HEK293 (cell line): ENCODE measurements around the gene TMUB1.
A peak's percentile ranks its signal among the peaks of the same experiment; 100 is the strongest.

Experiments
- CTCF ChIP-seq: fragments of 450-650 bp; formaldehyde crosslinking; IDR thresholded peaks from 2 replicates; pipeline ENCODE4 v1.5.1; 2016; ENCODE audit warnings: missing biosample characterization, missing genetic modification characterization
- FEZF1 ChIP-seq: fragments of 450-650 bp; formaldehyde crosslinking; IDR thresholded peaks from 2 replicates; pipeline ENCODE4 v1.5.1; 2016; ENCODE audit warnings: missing biosample characterization, missing genetic modification characterization
- HOXD13 ChIP-seq: sonication (generic); formaldehyde crosslinking; IDR thresholded peaks from 2 replicates; pipeline ENCODE4 v1.8.0; 2022; ENCODE audit warnings: missing genetic modification reagents, borderline replicate concordance
- KLF1 ChIP-seq: fragments of 450-650 bp; formaldehyde crosslinking; IDR thresholded peaks from 2 replicates; pipeline ENCODE4 v1.5.1; 2016; ENCODE audit warnings: missing biosample characterization, missing genetic modification characterization
- MZF1 ChIP-seq: fragments of 450-650 bp; formaldehyde crosslinking; IDR thresholded peaks from 2 replicates; pipeline ENCODE4 v1.5.1; 2017; ENCODE audit warnings: missing biosample characterization, missing genetic modification characterization, borderline replicate concordance
- OSR2 ChIP-seq: fragments of 450-650 bp; formaldehyde crosslinking; IDR thresholded peaks from 2 replicates; pipeline ENCODE4 v1.5.1; 2016; ENCODE audit warnings: missing biosample characterization, missing genetic modification characterization
- PRDM10 ChIP-seq: fragments of 450-650 bp; formaldehyde crosslinking; IDR thresholded peaks from 2 replicates; pipeline ENCODE4 v1.5.1; 2016; ENCODE audit warnings: missing biosample characterization, missing genetic modification characterization
- PRDM6 ChIP-seq: fragments of 450-650 bp; formaldehyde crosslinking; IDR thresholded peaks from 2 replicates; pipeline ENCODE4 v1.5.1; 2017; ENCODE audit warnings: missing biosample characterization, missing genetic modification characterization
- SCRT2 ChIP-seq: fragments of 450-650 bp; formaldehyde crosslinking; IDR thresholded peaks from 2 replicates; pipeline ENCODE4 v1.5.1; 2016; ENCODE audit warnings: missing biosample characterization, missing genetic modification characterization
- SP2 ChIP-seq: fragments of 450-650 bp; formaldehyde crosslinking; IDR thresholded peaks from 2 replicates; pipeline ENCODE4 v1.5.1; 2016; ENCODE audit warnings: missing biosample characterization, missing genetic modification characterization
- SP7 ChIP-seq: fragments of 450-650 bp; formaldehyde crosslinking; IDR thresholded peaks from 2 replicates; pipeline ENCODE4 v1.5.1; 2016; ENCODE audit warnings: missing biosample characterization, missing genetic modification characterization
- ZBTB21 ChIP-seq: fragments of 450-650 bp; formaldehyde crosslinking; IDR thresholded peaks from 2 replicates; pipeline ENCODE4 v1.5.1; 2017; ENCODE audit warnings: missing biosample characterization, missing genetic modification characterization
- ZNF112 ChIP-seq: fragments of 450-650 bp; formaldehyde crosslinking; IDR thresholded peaks from 2 replicates; pipeline ENCODE4 v1.5.0; 2017; ENCODE audit warnings: missing biosample characterization, missing genetic modification characterization
- ZNF16 ChIP-seq: fragments of 450-650 bp; formaldehyde crosslinking; IDR thresholded peaks from 2 replicates; pipeline ENCODE4 v1.5.1; 2016; ENCODE audit warnings: low read depth, missing biosample characterization, missing genetic modification characterization
- ZNF18 ChIP-seq: fragments of 450-650 bp; formaldehyde crosslinking; IDR thresholded peaks from 2 replicates; pipeline ENCODE4 v1.5.1; 2016; ENCODE audit warnings: missing biosample characterization, missing genetic modification characterization
- ZNF184 ChIP-seq: fragments of 450-650 bp; IDR thresholded peaks from 2 replicates; pipeline ENCODE4 v1.5.1; 2018; ENCODE audit warnings: missing biosample characterization, mild to moderate bottlenecking, missing genetic modification characterization
- ZNF239 ChIP-seq: fragments of 450-650 bp; formaldehyde crosslinking; IDR thresholded peaks from 2 replicates; pipeline ENCODE4 v1.5.1; 2016; ENCODE audit warnings: missing biosample characterization, missing genetic modification characterization
- ZNF280C ChIP-seq: fragments of 450-650 bp; formaldehyde crosslinking; IDR thresholded peaks from 2 replicates; pipeline ENCODE4 v1.5.1; 2016; ENCODE audit warnings: missing biosample characterization, missing genetic modification characterization
- ZNF302 ChIP-seq: fragments of 450-650 bp; formaldehyde crosslinking; IDR thresholded peaks from 2 replicates; pipeline ENCODE4 v1.5.1; 2016; ENCODE audit warnings: missing biosample characterization, missing genetic modification characterization, low read depth
- ZNF311 ChIP-seq: fragments of 450-650 bp; formaldehyde crosslinking; IDR thresholded peaks from 2 replicates; pipeline ENCODE4 v1.5.1; 2017; ENCODE audit warnings: missing biosample characterization, missing genetic modification characterization, borderline replicate concordance
- ZNF37A ChIP-seq: fragments of 450-650 bp; IDR thresholded peaks from 2 replicates; pipeline ENCODE4 v1.5.1; 2018; ENCODE audit warnings: missing biosample characterization, missing genetic modification characterization
- ZNF473 ChIP-seq: fragments of 450-650 bp; formaldehyde crosslinking; IDR thresholded peaks from 2 replicates; pipeline ENCODE4 v1.5.1; 2017; ENCODE audit warnings: missing biosample characterization, missing genetic modification characterization
- ZNF513 ChIP-seq: fragments of 450-650 bp; IDR thresholded peaks from 2 replicates; pipeline ENCODE4 v1.5.1; 2018; ENCODE audit warnings: missing biosample characterization, missing genetic modification characterization
- ZNF555 ChIP-seq: fragments of 450-650 bp; formaldehyde crosslinking; conservative IDR thresholded peaks from 2 replicates; pipeline ENCODE4 v1.5.1; 2017; ENCODE audit warnings: missing biosample characterization, mild to moderate bottlenecking, missing genetic modification characterization, inconsistent platforms
- ZNF623 ChIP-seq: fragments of 450-650 bp; formaldehyde crosslinking; IDR thresholded peaks from 2 replicates; pipeline ENCODE4 v1.5.1; 2016; ENCODE audit warnings: missing biosample characterization, missing genetic modification characterization
- ZNF629 ChIP-seq: fragments of 450-650 bp; formaldehyde crosslinking; IDR thresholded peaks from 2 replicates; pipeline ENCODE4 v1.5.1; 2017; ENCODE audit warnings: missing biosample characterization, missing genetic modification characterization
- ZNF707 ChIP-seq: fragments of 450-650 bp; formaldehyde crosslinking; IDR thresholded peaks from 2 replicates; pipeline ENCODE4 v1.5.1; 2016; ENCODE audit warnings: missing biosample characterization, missing genetic modification characterization
- ZSCAN23 ChIP-seq: fragments of 450-650 bp; formaldehyde crosslinking; IDR thresholded peaks from 2 replicates; pipeline ENCODE4 v1.5.1; 2016; ENCODE audit warnings: missing biosample characterization, missing genetic modification characterization

TMUB1 gene

GRCh38 chr7:151085691-151086620, 2.7 kb upstream of the TMUB1 start, which contains the start of gene AGAP3 (continued):
- TF ChIP-seq PRDM10 (peak; percentile 65), ZNF513 (tag by site-specific recombination) (peak; percentile 66), SP7 (tag by site-specific recombination) (peak; percentile 65; the same call in 1 of the 2 replicates), ZNF707 (tag by site-specific recombination) (no peak), ZNF311 (tag by site-specific recombination) (no peak), ZSCAN23 (tag by site-specific recombination) (no peak), HOXD13 (CRISPR knock-in tag) (no peak), ZNF302 (no peak), ZNF18 (tag by site-specific recombination) (no peak), ZNF112 (tag by site-specific recombination) (no peak), ZBTB21 (tag by site-specific recombination) (no peak), ZNF623 (tag by site-specific recombination) (no peak), KLF1 (tag by site-specific recombination) (peak; percentile 75), ZNF239 (tag by site-specific recombination) (no peak), SCRT2 (tag by site-specific recombination) (no peak), ZNF37A (tag by site-specific recombination) (no peak), MZF1 (tag by site-specific recombination) (no peak), ZNF473 (no peak), SP2 (peak; percentile 81), FEZF1 (tag by site-specific recombination) (no peak), ZNF184 (tag by site-specific recombination) (no peak), ZNF555 (no peak), OSR2 (tag by site-specific recombination) (no peak), CTCF (tag by site-specific recombination) (no peak; the same call in 1 of the 2 replicates), PRDM6 (tag by site-specific recombination) (no peak), ZNF16 (no peak), ZNF629 (tag by site-specific recombination) (no peak; the same call in 1 of the 2 replicates), ZNF280C (tag by site-specific recombination) (no peak)
